T-helper 2 cell treated with Interferon-gamma antibody and Interleukin-4, amounts not matched to agents 5 μg/mL and 100 μg/mL, for 36 hours (primary cell): ENCODE measurements around the gene CAMK2D.
A peak's percentile ranks its signal among the peaks of the same experiment; 100 is the strongest.

Source experiments
- DNase-seq: peaks from one replicate; pipeline ENCODE4 v3.0.0; 2021; ENCODE audit warnings: low spot score
- H3K27ac Mint-ChIP-seq: one replicate; pipeline ENCODE4 v1.8.0; 2021; ENCODE audit warnings: mild to moderate bottlenecking, mixed read lengths
- H3K27me3 Mint-ChIP-seq: one replicate; pipeline ENCODE4 v1.8.0; 2021; ENCODE audit warnings: low read depth, mixed read lengths
- H3K36me3 Mint-ChIP-seq: one replicate; pipeline ENCODE4 v1.8.0; 2021; ENCODE audit warnings: low read depth, mixed read lengths
- H3K4me1 Mint-ChIP-seq: one replicate; pipeline ENCODE4 v1.8.0; 2021; ENCODE audit warnings: low read depth, mixed read lengths
- H3K4me3 Mint-ChIP-seq: one replicate; pipeline ENCODE4 v1.8.0; 2022; ENCODE audit warnings: mild to moderate bottlenecking, moderate library complexity, mixed read lengths
- H3K9me3 Mint-ChIP-seq: one replicate; pipeline ENCODE4 v1.8.0; 2021; ENCODE audit warnings: mixed read lengths

The CAMK2D gene

GRCh38 chr4:113644398-113644797 is 117.1 kb downstream of the CAMK2D start:
- no peak overlapping the region for H3K27ac Mint-ChIP-seq
- H3K4me3 Mint-ChIP-seq, result no peak overlapping the region
- H3K9me3 Mint-ChIP-seq, result no peaks in the 10 kb centered on the region
- no peak for DNase-seq
- no peaks in the 10 kb centered on the region for H3K27me3 Mint-ChIP-seq
- H3K4me1 Mint-ChIP-seq, result peaks cover 41% of the 10 kb centered on the region
- H3K36me3 Mint-ChIP-seq, result peaks cover 23% of the 10 kb centered on the region

DNA sequence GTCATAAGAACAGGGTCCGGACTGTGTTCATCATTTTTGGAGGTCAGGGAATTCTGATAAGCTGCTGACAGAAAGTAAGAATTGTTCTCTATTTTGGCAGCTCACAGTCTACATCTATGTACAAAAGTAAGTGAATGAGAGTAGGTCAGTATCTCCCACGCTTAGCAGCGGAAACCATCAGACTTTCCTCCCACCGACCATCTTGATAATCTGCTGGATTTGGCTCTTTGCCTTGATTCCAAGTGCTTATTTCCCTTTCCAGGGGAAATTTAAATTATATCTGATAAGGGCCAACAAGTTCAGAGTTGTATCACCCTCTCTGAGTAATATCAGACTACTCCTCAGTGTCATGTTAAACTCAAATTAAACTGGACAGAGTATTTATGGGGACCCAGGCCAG is 118.0 kb downstream of the CAMK2D start:
- H3K4me1 Mint-ChIP-seq, result peaks cover 41% of the 10 kb centered on the region
- H3K36me3 Mint-ChIP-seq, result peaks cover 21% of the 10 kb centered on the region

DNA sequence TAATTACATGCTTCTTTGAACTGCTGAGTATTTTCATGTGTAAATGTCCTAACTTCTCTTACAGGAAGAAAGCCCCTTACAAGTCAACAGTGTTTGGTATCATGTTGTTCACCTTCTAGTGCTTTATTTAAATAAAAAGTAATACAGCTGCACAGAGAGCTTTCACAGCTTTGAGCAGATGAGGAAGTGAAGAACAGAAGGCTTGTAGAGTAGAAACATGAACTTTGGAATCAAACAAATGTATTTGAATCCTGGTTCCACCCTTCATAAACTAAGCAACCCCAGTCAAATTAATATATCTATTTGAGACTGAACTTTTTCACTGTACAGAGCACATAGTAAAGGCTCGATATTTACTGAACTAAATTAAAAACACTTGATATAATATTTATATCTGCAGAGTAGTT is 120.5 kb downstream of the CAMK2D start:
- H3K36me3 Mint-ChIP-seq, result peaks cover 19% of the 10 kb centered on the region
- H3K9me3 Mint-ChIP-seq, result no peaks in the 10 kb centered on the region
- H3K4me1 Mint-ChIP-seq, result peaks cover 56% of the 10 kb centered on the region
- DNase-seq, result no peak
- no peak overlapping the region for H3K27ac Mint-ChIP-seq
- H3K27me3 Mint-ChIP-seq, result peaks cover 2% of the 10 kb centered on the region
- no peak overlapping the region for H3K4me3 Mint-ChIP-seq

More for the DNA sequence above, 118.0 kb downstream of the CAMK2D start:
- H3K27me3 Mint-ChIP-seq, result no peaks in the 10 kb centered on the region
- H3K27ac Mint-ChIP-seq, result no peak overlapping the region
- no peaks in the 10 kb centered on the region for H3K9me3 Mint-ChIP-seq
- DNase-seq, result no peak
- no peak overlapping the region for H3K4me3 Mint-ChIP-seq

DNA sequence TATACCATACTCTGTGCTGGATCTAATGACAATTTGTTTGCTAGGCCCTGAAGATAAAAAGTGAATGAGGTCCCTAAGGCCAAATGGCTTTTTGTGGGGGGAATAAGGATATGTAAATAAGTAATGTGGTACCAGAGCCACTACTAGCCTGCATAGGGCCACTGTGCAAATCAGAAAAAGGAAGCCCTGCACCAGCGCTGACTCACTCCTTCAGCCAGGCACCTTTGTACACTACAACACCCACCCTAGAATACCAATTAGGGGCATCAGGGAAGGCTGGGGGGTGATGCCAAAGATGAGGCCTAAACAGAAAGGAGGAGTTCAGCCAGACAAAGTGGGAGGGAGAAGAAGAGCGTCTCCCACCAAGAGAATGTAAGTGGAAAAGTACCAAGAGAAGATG is 122.2 kb downstream of the CAMK2D start:
- no peak overlapping the region for H3K27ac Mint-ChIP-seq
- peaks cover 50% of the 10 kb centered on the region for H3K4me1 Mint-ChIP-seq
- peaks cover 16% of the 10 kb centered on the region for H3K36me3 Mint-ChIP-seq
- no peak for DNase-seq
- no peaks in the 10 kb centered on the region for H3K9me3 Mint-ChIP-seq
- peaks cover 2% of the 10 kb centered on the region for H3K27me3 Mint-ChIP-seq
- no peak overlapping the region for H3K4me3 Mint-ChIP-seq

DNA sequence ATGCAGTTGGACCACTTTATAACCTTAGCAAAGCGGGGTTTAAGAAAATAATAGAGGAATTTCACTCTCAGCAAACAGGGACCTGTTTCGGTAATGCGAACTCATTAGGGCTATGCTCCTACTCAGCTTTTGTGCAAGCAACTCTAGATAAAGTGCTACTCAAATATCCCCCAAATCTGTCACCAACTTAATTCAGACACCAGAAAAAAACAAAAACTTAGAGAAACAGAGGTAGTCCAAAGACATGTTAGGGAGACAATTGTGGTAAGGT is 123.0 kb downstream of the CAMK2D start:
- Mint-ChIP-seq H3K27ac (no peak overlapping the region), H3K4me3 (no peak overlapping the region), H3K36me3 (peaks cover 16% of the 10 kb centered on the region), H3K9me3 (no peaks in the 10 kb centered on the region), H3K27me3 (peaks cover 2% of the 10 kb centered on the region), H3K4me1 (peaks cover 51% of the 10 kb centered on the region)
- DNase-seq, result no peak

DNA sequence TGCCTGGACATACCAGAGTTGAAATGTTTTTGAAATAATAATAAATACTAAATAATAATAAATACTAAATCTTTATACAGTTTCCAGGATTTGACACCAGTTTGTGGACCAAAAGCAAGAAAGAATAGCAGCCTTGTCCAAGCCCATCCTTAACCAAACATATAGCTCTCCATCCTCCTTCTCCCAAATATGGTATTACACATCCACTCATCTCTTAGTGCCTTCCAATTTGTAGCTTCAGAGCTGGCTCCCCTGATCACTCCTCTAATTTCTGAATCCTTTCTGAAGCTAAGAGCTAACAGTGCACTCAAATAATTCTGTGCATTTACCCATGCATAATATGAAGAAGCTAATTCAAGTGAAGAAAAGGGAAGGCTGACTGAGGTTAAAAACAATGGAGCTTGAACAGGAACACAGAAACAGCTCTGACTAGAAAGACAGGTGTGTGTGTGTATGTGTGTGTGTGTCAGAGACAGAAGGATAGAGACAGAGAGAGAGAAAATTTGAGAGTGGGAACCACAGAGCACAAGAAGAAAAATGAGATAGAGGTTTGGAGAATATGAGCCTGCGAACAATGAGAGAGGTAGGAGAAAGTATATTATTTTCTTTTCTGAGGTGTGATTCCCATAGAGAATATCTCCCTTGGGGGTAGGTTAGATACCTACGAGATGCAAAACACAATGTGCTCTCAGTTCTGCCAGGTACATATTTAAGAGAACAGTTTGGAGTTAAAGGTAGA is 123.5 kb downstream of the CAMK2D start:
- Mint-ChIP-seq H3K27me3 (peaks cover 2% of the 10 kb centered on the region), H3K27ac (peak overlapping the region; percentile 0), H3K9me3 (no peaks in the 10 kb centered on the region), H3K4me1 (peaks cover 52% of the 10 kb centered on the region), H3K36me3 (peaks cover 16% of the 10 kb centered on the region), H3K4me3 (peak overlapping the region; percentile 62)
- DNase-seq, result no peak

DNA sequence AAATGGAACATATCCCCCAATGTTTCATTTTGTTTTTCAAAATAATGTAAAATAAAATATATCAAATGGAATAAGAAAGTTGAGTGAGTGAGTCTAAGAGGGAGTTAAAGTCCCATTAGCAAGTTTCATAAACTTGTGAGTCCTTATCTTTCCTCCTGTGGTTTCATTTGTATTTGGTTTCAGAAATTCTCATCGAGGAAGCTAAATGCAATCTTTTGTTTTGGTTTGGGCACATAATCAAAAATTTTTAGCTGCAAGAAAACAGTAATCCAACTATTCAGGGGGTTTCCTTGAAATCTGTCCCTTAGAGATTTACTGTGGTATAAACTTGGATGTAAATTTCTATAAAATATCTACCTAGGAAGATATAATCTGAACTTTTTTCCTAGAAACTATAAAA is 124.2 kb downstream of the CAMK2D start:
- H3K9me3 Mint-ChIP-seq, result no peaks in the 10 kb centered on the region
- H3K27ac Mint-ChIP-seq, result no peak overlapping the region
- H3K4me1 Mint-ChIP-seq, result peaks cover 52% of the 10 kb centered on the region
- H3K4me3 Mint-ChIP-seq, result peak overlapping the region; percentile 61
- H3K36me3 Mint-ChIP-seq, result peaks cover 16% of the 10 kb centered on the region
- peaks cover 2% of the 10 kb centered on the region for H3K27me3 Mint-ChIP-seq
- no peak for DNase-seq

DNA sequence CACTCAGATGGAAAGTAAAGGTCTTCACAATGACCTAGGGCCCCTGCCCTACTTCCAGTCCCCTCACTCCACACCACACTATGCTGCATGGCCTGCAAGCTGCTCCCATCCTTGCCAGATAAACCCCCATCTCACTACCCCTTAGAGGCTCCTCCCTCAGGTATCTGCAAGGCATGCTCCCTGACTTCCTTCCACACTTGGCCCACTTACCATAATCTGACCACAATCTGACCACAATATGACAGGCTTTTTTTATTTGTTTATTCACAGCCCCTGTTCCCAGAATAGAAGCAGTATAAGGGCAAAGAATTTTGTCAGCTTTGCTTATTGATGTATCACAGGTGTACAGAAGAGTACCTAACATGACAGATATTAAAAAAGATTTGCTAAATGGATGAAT is 124.7 kb downstream of the CAMK2D start:
- peak; percentile 55 for DNase-seq
- H3K36me3 Mint-ChIP-seq, result peaks cover 13% of the 10 kb centered on the region
- peaks cover 2% of the 10 kb centered on the region for H3K27me3 Mint-ChIP-seq
- peak overlapping the region; percentile 61 for H3K4me3 Mint-ChIP-seq
- no peaks in the 10 kb centered on the region for H3K9me3 Mint-ChIP-seq
- H3K4me1 Mint-ChIP-seq, result peaks cover 52% of the 10 kb centered on the region
- H3K27ac Mint-ChIP-seq, result peak overlapping the region; percentile 84

GRCh38 chr4:113636438-113636818 is 125.1 kb downstream of the CAMK2D start:
- Mint-ChIP-seq H3K4me1 (peaks cover 52% of the 10 kb centered on the region), H3K27ac (peak overlapping the region; percentile 84), H3K36me3 (peaks cover 13% of the 10 kb centered on the region), H3K27me3 (peaks cover 2% of the 10 kb centered on the region), H3K9me3 (no peaks in the 10 kb centered on the region), H3K4me3 (peak overlapping the region; percentile 61)
- no peak for DNase-seq

- Mint-ChIP-seq H3K27ac (peak overlapping the region; percentile 28), H3K9me3 (no peaks in the 10 kb centered on the region), H3K27me3 (peaks cover 2% of the 10 kb centered on the region), H3K4me3 (peak overlapping the region; percentile 61), H3K4me1 (peaks cover 51% of the 10 kb centered on the region), H3K36me3 (peaks cover 13% of the 10 kb centered on the region)
- no peak for DNase-seq
Measured at GRCh38 chr4:113635739-113636437, 125.7 kb downstream of the CAMK2D start.

GRCh38 chr4:113634081-113634969 is 127.2 kb downstream of the CAMK2D start:
- DNase-seq, result no peak
- Mint-ChIP-seq H3K4me3 (no peak overlapping the region), H3K36me3 (peaks cover 8% of the 10 kb centered on the region), H3K27ac (no peak overlapping the region), H3K4me1 (peaks cover 42% of the 10 kb centered on the region), H3K9me3 (no peaks in the 10 kb centered on the region), H3K27me3 (peaks cover 2% of the 10 kb centered on the region)

- H3K4me1 Mint-ChIP-seq, result peaks cover 36% of the 10 kb centered on the region
- no peak overlapping the region for H3K4me3 Mint-ChIP-seq
- no peak for DNase-seq
- peaks cover 2% of the 10 kb centered on the region for H3K27me3 Mint-ChIP-seq
- H3K27ac Mint-ChIP-seq, result no peak overlapping the region
- no peaks in the 10 kb centered on the region for H3K9me3 Mint-ChIP-seq
- peaks cover 8% of the 10 kb centered on the region for H3K36me3 Mint-ChIP-seq
Measured at GRCh38 chr4:113633467-113633866, 128.1 kb downstream of the CAMK2D start.

GRCh38 chr4:113628711-113629110 is 132.8 kb downstream of the CAMK2D start:
- H3K36me3 Mint-ChIP-seq, result peaks cover 13% of the 10 kb centered on the region
- H3K4me1 Mint-ChIP-seq, result peaks cover 33% of the 10 kb centered on the region
- no peak for DNase-seq
- H3K27me3 Mint-ChIP-seq, result no peaks in the 10 kb centered on the region
- no peaks in the 10 kb centered on the region for H3K9me3 Mint-ChIP-seq
- no peak overlapping the region for H3K27ac Mint-ChIP-seq
- H3K4me3 Mint-ChIP-seq, result no peak overlapping the region

GRCh38 chr4:113627321-113627720 is 134.2 kb downstream of the CAMK2D start:
- Mint-ChIP-seq H3K27me3 (no peaks in the 10 kb centered on the region), H3K36me3 (peaks cover 13% of the 10 kb centered on the region), H3K4me1 (peaks cover 30% of the 10 kb centered on the region), H3K9me3 (no peaks in the 10 kb centered on the region), H3K4me3 (no peak overlapping the region), H3K27ac (no peak overlapping the region)
- no peak for DNase-seq
